8988T (cell line): Measurements from ENCODE around the gene GZF1.

Experiments
- DNase-seq: peaks from one replicate; pipeline ENCODE4 v3.0.0; 2011

GZF1 gene

DNA sequence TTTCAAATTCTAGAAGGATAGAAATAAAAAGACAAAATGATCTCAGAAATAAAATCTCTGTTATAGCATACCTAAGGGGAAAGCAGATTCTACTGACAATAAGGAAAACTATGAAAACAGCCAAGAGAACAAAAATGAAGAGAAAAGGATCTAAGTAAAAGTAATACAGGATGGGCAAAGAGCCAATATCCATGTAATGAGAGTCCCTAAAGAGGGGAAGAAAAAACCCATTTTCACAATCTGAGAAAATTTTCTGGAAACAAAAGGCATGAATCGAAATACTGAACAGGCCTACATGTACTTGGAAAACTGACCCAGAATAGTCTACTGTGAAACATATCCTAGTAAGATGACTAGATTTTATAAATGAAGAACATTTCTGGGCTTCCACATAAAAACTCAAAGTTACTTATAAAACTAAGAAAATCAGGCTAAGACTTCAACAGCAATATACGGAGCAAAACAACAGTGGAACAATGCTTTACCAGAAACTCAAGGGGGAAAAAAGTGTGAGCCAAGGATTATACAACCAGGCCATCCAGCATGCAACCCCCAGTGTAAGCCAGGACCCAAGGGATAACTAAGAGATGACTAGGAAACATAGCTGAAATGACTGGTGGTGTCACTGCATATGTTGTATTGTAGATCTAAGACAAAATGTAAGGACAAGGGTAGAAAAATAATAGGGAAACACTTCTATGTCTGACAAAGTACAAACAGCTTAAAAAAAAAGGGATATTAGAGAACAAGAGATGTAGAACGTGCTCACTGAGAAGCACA lies 49.1 kb downstream of the GZF1 start:
- DNase-seq = no peak

- no peak for DNase-seq
These were observed 50.0 kb downstream of the GZF1 start for GRCh38 chr20:23412026-23412425.

GRCh38 chr20:23413862-23414422 lies 52.0 kb downstream of the GZF1 start:
- no peak for DNase-seq

GRCh38 chr20:23414526-23415188 lies 52.7 kb downstream of the GZF1 start:
- DNase-seq = no peak

DNA sequence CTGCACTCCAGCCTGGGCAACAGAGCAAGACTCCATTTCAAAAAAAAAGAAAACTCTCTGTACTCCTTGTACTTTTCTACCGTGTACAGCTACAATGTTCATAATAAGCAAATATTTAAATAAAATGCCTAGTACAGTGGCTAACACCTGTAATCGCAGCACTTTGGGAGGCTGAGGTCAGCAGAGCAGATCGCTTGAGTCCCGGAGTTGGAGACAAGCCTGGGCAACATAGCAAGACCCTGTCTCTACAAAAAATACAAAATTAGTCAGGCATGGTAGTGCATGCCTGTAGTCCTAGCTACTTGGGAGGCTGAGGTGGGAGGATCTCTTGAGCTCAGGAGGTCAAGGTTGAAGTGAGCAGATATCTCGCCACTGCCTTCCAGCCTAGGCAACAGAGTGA lies 53.6 kb downstream of the GZF1 start:
- DNase-seq = no peak

DNA sequence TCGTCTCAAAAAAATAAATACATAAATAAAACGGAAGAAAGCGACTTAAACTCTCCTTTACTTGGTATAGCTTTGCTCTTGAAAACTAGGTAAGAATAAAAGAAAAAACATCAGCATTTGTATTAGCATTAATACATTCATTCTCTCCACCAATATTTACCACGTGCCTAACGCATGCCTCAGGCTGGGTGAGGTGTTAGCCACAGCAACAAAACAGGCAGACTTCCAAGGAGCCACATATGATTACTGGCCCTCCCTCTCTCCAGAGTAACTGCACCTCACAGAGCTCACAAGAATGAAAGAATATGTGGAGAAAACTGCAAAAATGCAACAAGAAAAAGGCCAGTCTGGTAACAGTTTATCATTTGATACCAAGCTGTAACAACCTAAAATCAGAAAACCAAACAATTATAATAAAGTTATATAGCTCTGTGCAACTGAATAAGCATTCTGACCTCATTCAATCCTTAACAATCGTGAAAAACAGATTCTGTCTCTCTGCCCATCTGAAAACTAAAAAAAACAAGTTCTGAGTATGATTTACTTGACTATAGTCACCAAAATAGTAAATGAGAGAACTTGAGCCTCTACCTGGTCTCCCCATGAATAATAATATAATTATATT lies 54.1 kb downstream of the GZF1 start:
- no peak for DNase-seq

- no peak for DNase-seq
These were observed 55.9 kb downstream of the GZF1 start for GRCh38 chr20:23417861-23418260.

- no peak for DNase-seq
These were observed 57.6 kb downstream of the GZF1 start for GRCh38 chr20:23419657-23419994.

DNA sequence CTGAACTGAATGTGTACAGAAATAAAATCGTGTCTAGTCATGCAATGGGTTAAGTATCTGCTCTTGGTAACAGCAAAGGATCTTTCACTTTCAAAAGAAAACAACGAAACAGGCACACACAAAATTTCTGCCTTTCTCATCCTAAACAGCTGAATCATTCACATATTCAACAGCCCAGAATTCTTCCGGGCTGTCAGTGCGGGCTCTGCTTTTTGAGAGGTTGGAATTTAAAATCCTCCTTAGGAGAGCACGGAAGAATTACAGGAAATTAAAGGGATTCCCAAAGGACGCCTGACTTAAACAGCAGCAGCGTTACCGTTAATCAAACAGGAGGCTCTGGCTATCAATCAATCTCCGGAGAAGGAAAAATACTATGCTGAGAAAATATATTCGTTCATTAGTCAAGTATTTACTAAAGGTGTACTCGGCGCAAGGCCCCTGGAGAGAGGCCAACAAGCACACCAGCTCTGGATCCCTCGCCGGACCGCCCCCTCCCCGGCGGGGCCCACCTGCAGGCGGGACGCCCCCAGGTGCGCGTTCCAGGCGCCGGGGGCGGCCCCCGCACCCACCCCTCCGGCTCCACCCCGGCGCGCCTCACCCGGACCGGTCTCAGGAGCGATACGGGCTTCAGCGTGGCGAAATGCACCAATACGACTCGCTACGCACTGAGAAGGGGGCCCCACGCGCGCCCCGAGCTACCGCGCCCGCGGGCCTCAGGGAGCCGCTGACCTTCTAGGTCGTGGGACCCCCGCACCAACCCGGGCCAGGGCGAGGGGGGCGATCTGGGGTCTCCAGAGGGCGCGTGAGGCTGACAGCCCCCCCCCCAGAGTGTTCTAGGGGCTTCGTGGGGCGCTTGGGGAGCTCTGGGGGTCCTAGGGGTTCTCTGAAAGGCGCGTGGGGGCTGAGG lies 58.3 kb downstream of the GZF1 start:
- DNase-seq = no peak

DNA sequence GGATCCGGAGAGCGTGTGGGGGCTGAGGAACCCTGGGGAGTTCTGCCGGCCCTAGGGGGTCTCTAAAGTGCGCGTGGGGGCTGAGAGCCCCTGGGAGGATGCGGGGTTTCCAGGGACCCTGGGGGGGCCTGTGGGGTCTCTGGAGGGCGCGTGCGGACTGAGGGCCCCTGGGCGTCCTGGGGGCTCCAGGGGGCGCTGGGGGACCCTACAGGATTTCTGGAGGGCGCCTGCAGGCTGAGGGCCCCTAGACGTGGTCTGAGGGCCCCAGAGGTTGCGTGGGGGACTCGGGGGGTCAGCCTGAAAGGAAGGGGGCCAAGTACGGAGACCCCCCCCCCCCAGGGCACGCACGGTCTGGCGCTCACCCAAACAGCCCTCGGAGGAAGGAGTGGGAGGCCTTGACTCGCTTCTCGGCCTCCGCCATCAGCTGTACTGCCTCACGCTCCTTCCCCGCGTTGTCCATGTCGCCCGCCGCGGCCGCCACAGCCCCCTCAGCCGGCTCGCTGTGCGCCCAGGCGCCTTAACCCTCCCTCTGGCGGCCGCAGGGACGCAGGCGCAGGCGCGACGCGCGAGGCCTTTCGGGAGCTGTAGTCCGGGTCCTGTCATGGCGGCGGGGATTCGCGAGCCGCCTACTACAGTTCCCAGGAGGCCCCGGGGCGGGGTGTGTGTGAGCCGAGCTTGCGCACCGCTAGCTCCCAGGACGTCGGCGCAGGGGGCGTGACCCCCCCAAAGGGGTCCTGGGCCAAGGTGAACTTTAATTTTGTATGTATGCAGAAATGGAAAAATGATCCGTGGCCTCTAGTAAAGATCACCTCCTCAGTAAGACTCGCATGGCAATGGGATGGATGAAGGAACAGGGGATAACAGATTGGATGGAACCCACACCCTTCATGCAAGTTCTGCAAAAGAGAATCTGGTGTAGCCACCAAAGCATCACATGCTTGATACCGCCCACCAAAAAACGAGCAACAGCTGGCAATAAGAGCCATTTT lies 59.3 kb downstream of the GZF1 start, which contains the start of gene NAPB:
Gene NAPB, minus strand, starts transcription at position 546 of the 989 bp plus-strand sequence. Its CDS starts 86 bp downstream, at position 460.
- peak; percentile 82 for DNase-seq
